ENCODE measurements around the gene DCBLD1.

The DCBLD1 gene

DNA sequence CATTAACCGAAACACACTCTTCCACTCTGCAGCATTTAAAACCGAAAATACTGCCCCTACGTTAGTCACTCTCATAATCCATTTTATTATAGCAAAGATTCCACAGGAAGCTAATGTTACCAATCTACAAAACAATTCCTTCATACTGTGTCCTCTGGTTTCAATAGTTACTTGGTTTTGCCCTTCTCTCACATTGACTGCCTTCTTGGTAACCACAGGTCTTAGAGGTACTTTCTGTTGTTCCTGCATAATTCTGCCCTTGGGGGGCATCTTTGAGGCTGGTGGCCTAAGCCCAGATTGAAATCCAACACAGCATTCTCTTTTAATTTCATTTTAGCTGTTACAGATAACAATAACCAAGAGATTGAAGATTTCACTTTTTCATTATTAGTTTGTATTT is 9.8 kb upstream of the DCBLD1 start:
- DNase-seq: no peak

DNA sequence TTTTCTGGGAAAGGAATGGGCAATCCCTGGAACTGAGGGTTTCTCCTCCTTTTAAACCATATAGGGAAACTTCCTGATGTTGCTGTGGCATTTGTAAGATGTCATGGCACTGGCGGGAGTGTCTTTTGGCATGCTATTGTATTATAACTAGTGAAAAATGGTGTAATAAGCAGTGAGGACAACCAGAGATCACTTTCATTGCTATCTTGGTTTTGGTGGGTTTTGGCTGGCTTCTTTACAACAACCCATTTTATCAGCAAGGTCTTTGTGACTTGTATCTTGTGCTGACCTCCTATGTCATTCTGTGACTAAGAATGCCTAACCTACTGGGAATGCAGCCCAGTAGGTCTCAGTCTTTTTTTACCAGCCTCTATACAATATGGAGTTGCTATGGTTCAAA is 9.1 kb upstream of the DCBLD1 start:
- no peak for DNase-seq

DNA sequence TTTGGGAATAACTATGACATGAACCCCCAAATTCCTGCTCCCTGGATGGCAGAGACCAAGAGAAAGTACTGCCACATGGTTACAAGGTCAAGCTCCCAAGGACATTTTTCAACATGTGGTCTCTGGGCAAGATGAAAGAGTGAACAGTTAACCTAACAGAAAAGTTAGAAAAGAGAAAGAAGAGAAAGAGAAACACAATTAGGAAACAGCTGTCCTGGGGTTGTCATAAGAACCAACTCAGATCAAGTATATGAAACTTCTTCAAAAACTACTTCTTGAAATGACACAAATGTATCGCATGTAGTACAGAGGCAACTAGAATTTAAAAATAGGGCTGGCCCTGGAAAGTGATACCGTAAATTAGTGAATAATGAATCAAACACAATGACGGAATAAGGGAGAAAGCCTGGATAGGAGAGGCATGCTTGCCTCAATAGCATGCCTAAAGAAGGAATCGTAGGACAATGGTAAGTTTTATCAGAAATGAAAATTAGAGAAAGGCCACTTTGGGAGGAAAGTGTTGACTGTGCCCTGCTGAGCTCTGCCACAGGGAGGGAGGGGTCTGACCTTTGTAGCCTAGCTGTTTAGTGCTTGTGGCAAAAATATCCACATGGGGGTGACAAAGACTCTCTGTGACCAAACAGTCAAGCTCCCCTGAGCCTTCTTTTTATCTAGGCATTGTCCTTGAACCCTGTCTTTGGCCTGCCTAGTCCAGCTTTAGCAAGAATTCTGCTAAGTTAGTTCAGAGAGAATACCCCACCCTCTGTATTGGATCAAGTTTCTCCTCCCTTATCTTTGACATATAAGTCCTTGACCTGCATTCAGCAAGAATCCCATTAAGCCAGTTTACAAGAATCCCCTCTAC is 4.3 kb upstream of the DCBLD1 start:
- peak; percentile 39 for DNase-seq

- DNase-seq: no peak
Observed at GRCh38 chr6:117478853-117479231, 3.6 kb upstream of the DCBLD1 start.

GRCh38 chr6:117480651-117481050 is 1.8 kb upstream of the DCBLD1 start:
- DNase-seq: no peak

DNA sequence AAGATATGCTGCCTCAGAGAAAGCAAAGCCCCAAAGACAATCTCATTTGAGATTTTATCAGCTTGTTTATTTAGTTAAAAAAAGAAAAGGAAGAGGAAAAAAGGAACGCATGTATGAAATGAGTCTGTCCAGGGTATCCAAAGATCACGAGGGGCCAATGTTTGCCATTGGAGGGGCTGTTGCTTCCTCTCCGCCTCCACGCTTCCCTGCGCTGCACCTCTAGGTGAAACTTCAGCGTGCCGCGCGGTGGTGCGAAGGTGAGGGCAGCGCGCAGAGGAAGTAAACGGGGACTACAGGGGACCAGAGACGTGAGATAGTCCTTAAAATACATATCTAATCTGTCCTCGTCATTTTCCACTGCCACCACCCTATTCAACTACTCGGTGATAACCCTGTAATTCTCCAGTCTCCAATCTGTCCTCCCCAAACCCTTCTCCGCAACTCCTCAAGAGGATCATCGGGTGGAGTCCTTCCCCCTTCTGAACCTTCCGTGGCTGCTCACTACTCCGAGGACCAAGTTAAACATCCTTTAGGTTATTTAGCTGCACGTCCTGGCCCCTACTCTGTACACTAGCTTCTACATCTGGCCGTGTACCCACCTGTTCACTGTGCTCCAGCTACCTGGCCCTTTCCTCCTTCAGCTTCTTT is 1.1 kb upstream of the DCBLD1 start:
- DNase-seq: no peak

- DNase-seq: no peak
Observed at GRCh38 chr6:117481926-117482239, 591 bp upstream of the DCBLD1 start.

DNA sequence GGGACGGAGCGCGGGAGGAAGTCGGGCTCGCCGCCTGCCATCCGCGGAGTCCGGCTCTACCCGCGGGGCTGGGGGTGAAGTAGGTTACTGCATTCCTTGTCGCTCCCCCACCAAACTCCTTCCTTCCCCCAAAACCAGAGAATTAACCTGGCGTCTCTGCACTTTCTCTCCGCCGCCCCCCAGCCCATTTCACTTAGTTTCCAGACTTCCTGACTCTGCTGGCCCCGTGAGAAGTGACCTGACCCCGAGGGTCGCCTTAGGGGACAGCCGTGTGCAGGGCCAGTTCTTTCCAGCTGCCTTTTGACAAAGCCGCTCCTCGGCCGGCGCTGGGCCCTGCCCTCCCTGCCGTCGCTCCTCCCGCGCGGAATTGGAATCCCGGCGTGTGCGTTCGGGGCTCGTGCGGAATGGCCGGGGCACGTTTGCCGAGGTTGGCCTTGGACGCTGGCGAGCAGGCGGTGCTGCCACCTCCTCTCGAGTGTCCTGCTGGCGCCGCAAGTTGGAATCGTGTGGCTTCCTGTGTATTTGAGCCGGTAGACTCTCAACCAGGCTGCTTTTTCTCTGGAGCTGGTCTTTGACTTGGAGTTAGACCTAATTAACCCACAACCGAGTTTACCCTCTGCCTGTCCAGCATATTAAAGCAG is 650 bp downstream of the DCBLD1 start:
- DNase-seq: peak; percentile 45

DNA sequence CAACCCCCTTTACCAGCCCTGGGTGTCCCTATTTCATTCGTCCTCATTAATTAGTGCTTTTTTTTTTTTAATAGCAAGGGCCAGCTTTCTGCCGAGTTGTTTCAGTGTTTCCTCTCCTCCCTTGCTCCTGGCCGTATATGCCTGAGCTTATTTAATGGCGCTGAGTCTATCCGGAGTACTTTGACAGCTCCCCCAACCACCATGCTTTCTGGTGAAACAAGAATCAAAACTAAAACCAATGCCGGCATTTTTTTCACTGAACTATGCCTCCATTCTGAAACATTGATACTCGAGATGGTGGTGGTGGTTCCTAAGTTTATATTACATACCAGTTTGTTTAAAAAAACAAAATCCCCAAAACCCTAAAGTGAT is 1.2 kb downstream of the DCBLD1 start:
- peak; percentile 41 for DNase-seq

DNA sequence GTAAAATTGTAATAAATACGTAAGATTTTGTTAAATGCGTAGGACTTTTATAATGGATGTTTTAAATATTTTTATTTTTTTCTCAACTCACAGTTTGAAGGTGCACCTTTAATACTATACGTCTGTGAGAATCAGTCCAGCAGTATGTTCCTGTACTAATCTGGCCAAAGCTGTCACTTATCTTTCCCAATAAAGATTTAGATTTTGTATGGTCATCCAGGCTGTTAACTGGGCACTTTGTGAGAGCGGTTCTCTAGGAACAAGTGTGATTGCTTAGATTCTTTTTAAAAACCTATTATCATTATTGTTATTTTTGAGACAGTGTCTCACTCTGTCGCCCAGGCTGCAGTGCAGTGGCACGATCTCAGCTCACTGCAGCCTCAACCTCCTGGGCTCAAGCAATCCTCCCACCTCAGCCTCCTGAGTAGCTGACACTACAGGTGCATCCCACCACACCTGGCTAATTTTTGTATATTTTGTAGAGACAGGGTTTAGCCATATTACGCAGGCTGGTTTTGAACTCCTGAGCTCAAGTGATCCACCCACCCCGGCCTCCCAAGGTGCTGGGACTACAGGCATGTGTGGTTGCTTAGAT is 1.7 kb downstream of the DCBLD1 start:
- no peak for DNase-seq

DNA sequence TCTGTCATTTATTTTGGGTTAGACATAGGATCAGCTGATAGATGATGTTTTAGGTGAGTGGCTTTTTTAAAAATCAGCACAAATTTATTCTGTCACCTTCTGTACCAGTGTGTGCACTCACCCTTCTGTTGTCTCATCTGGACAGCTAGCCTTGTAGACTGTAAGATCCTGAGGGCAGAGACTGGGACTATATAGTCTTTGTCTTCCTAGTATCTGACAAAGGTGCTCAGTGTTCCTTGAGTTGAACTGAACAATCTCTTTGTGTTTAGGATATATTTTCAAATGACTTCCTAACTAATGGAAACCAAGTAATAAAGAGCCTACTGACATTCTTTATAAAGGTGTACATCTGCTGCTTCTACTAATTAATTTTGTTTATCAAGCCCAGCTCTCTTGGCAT is 3.0 kb downstream of the DCBLD1 start:
- no peak for DNase-seq

DNA sequence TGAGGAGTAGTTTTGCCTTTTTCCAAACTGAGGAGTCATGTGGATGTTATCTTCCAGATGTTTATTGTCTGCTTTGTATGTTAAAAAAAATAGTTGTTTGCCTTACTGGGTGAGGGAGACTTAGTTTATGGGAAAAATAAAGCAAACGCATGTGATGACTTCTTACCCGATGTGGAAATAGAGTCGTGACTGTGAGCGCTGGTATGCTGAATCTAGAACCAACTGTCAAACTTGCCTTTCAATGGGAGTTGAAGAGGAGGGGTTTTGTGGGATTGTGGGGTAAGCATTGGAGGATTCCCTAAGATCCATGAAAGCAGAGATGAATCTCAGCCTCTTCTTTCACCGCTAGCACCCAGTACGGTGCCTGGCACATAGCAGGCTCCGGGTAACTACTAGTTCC is 5.3 kb downstream of the DCBLD1 start:
- DNase-seq: peak; percentile 98

DNA sequence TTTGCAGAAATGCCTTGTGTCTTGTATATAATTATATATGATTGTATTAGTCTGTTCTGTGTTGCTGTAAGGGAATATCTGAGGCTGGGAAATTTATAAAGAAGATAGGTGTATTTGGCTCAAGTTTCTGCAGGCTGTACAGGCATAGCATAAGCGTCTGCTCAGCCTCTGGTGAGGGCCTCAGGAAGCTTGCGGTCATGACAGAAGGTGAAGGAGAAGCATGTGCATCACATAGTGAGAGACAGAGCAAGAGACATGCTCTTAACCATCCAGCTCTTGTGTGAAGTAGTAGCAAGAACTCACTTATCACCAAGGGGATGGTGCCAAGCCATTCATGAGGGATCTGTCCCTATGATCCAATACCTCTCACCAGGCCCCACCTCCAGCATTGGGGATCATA is 6.5 kb downstream of the DCBLD1 start:
- no peak for DNase-seq

GRCh38 chr6:117491916-117492315 is 9.4 kb downstream of the DCBLD1 start:
- DNase-seq: peak; percentile 82

GRCh38 chr6:117493470-117493869 is 11.0 kb downstream of the DCBLD1 start:
- DNase-seq: no peak

- DNase-seq: no peak
Observed at GRCh38 chr6:117494283-117494682, 11.8 kb downstream of the DCBLD1 start.

DNA sequence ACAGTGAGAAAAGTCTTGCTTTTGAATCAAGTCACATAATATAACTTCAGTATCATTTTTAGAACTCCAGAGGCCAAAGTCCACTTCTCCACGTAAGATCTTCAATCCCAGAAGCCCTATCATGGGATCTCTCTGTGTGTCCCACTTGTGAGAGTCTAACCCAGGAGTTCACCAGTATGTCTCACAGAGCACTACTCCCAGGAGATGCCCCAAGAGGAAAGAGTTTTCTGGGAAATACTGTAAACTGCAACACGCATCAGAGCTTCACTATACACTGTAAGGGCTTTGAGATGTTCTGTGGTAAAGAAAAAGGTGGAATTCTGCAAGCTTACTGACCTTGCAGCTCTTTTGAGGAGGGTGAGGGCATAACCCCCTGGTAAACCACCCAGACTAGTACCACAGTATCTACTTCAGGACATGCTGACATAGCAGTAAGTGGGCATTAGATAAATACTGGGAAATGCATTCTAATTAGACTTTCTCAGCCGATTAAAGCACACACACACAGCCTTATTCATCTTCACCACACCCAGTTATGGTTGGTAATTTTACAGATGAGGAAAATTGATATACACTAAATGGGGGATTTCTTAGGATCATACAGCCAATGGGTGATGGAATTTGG is 12.3 kb downstream of the DCBLD1 start:
- no peak for DNase-seq

DNA sequence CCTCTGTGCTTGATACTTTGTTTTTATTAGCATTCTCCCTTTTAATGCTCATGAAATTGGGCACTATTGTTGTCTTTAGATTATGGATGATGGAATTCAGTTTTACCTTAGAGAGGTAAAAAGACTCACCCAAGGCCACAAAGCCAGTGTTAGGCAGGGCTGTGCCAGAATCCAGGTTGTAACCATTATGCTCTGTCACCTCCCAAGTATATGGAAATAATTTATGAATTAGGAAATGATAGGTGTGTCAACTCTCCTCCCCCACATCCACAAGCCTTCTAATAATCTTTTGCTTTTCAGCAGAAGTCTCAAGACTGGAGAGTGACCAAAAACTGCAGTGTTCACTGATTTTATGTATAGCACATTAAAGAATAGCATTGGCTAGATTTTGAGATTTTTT is 13.0 kb downstream of the DCBLD1 start:
- no peak for DNase-seq

DNA sequence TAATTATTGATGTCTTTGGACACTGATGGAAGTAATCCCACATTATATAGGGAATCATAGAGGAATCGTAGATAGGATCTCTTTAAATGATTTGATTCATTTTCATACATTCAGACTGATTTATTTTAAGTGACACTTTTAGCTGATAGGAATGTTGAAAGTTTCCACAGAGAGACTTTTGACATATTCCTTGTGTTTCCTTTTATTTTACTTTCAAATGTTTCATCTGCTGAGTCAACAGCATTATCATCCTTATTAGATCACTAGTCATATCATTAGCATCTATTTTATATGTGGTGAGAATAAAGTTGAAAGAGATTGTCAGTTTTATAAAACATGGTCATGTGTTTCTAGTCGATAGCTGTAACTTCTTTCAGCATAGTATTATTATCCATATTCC is 13.4 kb downstream of the DCBLD1 start:
- DNase-seq: peak; percentile 77

GRCh38 chr6:117496383-117496990 is 14.0 kb downstream of the DCBLD1 start:
- peak; percentile 84 for DNase-seq

DNA sequence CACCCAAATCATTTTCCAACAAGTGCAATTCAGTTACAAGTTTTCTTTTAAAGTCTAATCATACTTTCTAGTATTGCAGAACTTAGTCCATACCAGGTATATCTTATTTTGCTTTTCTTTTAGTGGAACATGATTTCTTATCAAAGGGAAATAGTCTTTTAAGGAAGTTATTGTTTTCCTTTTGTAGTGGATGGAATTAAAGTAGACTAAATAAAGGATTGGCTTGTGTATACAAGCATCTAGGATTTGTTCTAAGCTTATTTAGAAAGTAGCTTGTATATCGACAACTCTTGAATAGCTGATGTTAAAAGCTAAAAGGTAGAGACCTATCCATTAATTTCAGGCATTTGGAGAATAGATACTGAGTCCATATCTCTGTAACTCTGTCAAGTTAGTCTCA is 14.8 kb downstream of the DCBLD1 start:
- no peak for DNase-seq

DNA sequence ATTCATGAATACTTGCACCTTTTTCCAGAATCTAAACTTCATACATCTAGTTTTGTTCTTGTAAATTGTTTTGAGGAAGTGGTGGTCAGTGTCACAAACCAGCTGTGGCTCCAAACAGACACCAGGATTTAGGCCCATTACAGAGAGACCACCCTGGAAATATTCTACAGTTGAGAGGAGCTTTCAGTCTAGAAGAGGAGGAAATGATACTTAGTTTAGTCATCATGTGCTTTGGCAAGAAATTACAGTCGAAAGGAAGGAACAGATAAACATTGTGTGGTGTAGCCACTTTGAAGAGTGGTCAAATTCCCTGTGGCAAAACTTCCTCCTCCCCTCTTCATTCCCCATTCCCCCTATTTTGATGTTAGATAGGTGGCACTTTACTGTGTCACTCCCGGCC is 15.7 kb downstream of the DCBLD1 start:
- DNase-seq: peak; percentile 91

- no peak for DNase-seq
Observed at GRCh38 chr6:117501722-117502121, 19.2 kb downstream of the DCBLD1 start.

All from HCEC 1CT (cell line).